Subcutaneous abdominal adipose tissue (tissue), 5 donors: ENCODE data around the gene C11orf97.
"Not testable (repeated sequence)": the region's sequence is repeated elsewhere in the genome, so short reads cannot be mapped to it uniquely, and the experiment has no call there.

ENCODE experiments used
- H3K27ac ChIP-seq: one replicate; pipeline ENCODE4 v1.7.0; 2013; ENCODE audit warnings: low read depth, mild to moderate bottlenecking, inconsistent platforms, low read length, moderate library complexity
- H3K27me3 ChIP-seq, 5 donors: one replicate each; pipeline ENCODE4 v1.7.0; 2013; ENCODE audit warnings: low read length in 5 of 5, inconsistent platforms in 1 of 5; ENCODE audit not compliant: control insufficient read depth in 5 of 5, insufficient read depth in 4 of 5
- H3K36me3 ChIP-seq, 5 donors: one replicate each; pipeline ENCODE4 v1.7.0; 2013; ENCODE audit warnings: low read length in 5 of 5; ENCODE audit not compliant: control insufficient read depth in 5 of 5, insufficient read depth in 5 of 5
- H3K4me1 ChIP-seq, 5 donors: one replicate each; pipeline ENCODE4 v1.7.0; 2013; ENCODE audit warnings: low read length in 5 of 5, mild to moderate bottlenecking in 3 of 5, moderate library complexity in 1 of 5; ENCODE audit not compliant: control insufficient read depth in 5 of 5, insufficient read depth in 5 of 5
- H3K4me3 ChIP-seq, 5 donors: one replicate each; pipeline ENCODE4 v1.7.0; 2013; ENCODE audit warnings: low read length in 5 of 5, low read depth in 1 of 5
- H3K9ac ChIP-seq, 5 donors: one replicate each; pipeline ENCODE4 v1.7.0; 2013; ENCODE audit warnings: low read length in 5 of 5, mild to moderate bottlenecking in 4 of 5, moderate library complexity in 3 of 5
- H3K9me3 ChIP-seq, 5 donors: one replicate each; pipeline ENCODE4 v1.7.0; 2013; ENCODE audit warnings: low read length in 5 of 5; ENCODE audit not compliant: control insufficient read depth in 5 of 5
- donor health status: healthy.
- donor health status: healthy.
- donor health status: healthy.
- donor health status: healthy.
- donor health status: healthy.

C11orf97 gene

DNA sequence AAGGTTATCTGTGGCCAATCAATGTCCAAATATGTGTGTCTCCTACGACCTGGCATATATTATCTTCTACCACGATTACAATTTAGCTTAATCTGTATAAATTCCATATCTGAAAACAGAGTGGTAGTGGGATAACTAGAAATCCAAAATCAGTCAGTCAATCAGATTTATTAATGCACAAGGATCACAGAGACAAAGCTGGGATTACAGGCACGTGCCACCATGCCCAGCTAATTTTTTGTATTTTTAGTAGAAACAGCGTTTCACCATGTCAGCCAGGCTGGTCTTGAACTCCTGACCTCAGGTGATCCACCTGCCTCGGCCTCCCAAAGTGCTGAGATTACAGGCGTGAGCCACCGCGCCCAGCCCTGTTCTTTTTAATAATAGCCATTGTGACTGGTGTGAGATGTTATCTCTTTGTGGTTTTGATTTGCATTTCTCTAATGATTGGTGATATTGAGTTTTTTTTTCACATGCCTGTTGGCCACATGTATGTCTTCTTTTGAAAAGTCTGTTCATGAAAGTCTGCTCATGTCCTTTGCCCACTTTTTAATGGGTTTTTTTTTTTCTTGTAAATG lies 43.6 kb downstream of the C11orf97 start:
- not testable (repeated sequence) for H3K9me3 ChIP-seq, H3K9ac ChIP-seq, H3K4me1 ChIP-seq, H3K36me3 ChIP-seq, H3K27me3 ChIP-seq, H3K27ac ChIP-seq, H3K4me3 ChIP-seq

DNA sequence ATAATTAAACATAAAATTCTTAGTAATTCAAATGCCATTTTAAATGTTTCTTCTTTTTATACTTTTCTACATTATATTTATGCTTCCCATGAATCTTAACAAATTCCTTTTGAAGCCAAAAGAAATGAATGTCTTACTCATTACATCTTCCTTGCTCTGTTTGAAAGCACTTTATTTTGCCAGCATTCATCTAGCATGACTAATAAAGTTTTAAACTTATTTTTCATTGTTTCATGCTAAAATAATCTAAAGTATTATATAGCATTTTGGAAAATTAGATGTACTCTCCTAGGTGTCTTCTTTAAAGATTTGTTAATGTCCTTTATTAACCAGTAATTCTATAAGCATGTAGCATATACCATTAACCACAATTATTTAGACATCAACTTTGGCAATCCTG lies 45.2 kb downstream of the C11orf97 start:
- H3K9ac ChIP-seq = no peak overlapping the region
- H3K4me1 ChIP-seq = no peaks in the 10 kb centered on the region
- no peak overlapping the region for H3K27ac ChIP-seq
- no peaks in the 10 kb centered on the region for H3K36me3 ChIP-seq
- no peak overlapping the region for H3K4me3 ChIP-seq
- no peaks in the 10 kb centered on the region for H3K27me3 ChIP-seq
- no peaks in the 10 kb centered on the region for H3K9me3 ChIP-seq

DNA sequence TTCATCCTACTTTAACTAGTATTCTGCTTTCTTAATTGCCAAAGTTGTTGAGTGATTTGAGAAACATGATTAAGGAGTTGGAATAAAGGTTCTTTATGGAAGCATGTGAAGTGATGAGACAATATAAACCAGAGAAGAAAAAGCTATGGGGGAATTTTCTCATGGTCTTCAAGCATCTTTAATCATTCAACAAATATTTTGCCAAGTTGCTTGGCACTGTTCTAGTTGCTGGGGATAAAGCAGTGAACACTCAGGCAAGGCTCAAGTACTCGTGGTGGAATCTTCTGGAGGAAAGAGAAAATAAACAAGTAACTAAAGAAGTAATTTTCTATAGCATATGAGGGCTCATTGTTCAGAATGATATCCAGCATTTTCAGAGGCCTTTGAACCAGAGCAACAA lies 45.7 kb downstream of the C11orf97 start:
- H3K9ac ChIP-seq = no peak overlapping the region
- H3K4me3 ChIP-seq = no peak overlapping the region
- H3K36me3 ChIP-seq = no peaks in the 10 kb centered on the region
- H3K4me1 ChIP-seq = no peaks in the 10 kb centered on the region
- H3K27ac ChIP-seq = no peak overlapping the region
- H3K27me3 ChIP-seq = no peaks in the 10 kb centered on the region
- no peaks in the 10 kb centered on the region for H3K9me3 ChIP-seq

DNA sequence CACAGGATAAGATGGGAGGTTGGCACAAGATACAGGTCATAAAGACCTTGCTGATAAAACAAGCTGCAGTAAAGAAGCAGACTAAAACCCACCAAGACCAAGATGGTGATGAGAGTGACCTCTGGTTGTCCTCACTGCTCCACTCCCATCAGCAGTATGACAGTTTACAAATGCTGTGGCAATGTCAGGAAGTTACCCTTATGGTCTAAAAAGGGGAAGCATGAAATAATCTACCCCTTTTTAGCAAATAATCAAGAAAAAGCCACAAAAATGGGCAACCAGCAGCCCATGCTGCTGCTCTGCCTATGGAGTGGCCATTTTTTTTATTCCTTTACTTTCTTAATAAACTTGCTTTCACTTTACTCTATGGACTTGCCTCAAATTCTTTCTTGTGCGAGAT lies 46.2 kb downstream of the C11orf97 start:
- H3K27ac ChIP-seq = no peak overlapping the region

DNA sequence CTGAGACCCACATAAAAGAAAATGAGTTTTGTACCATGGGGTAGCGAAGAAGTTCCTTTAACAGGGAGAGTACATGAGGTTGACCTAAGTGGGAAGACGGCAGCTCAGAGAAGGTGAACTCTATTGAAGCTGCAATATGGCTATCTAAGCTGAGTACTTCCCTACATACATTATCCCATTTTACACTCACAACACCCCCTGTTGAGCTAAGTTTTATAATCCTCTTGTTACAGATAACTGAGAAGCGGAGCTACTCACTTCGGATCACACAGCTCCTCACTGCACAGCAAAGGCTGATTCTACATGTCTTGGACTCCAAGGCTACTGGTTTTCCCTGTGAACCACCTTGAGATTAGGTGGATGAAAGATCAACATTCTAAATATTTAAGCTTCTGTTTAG lies 46.7 kb downstream of the C11orf97 start:
- no peak overlapping the region for H3K4me3 ChIP-seq
- no peaks in the 10 kb centered on the region for H3K36me3 ChIP-seq
- H3K27me3 ChIP-seq = no peaks in the 10 kb centered on the region
- H3K27ac ChIP-seq = no peak overlapping the region
- H3K4me1 ChIP-seq = no peaks in the 10 kb centered on the region
- H3K9me3 ChIP-seq = no peaks in the 10 kb centered on the region
- H3K9ac ChIP-seq = no peak overlapping the region

More for the DNA sequence above, 46.2 kb downstream of the C11orf97 start:
- no peaks in the 10 kb centered on the region for H3K9me3 ChIP-seq
- no peaks in the 10 kb centered on the region for H3K4me1 ChIP-seq
- H3K9ac ChIP-seq = no peak overlapping the region
- H3K27me3 ChIP-seq = no peaks in the 10 kb centered on the region
- H3K4me3 ChIP-seq = no peak overlapping the region
- no peaks in the 10 kb centered on the region for H3K36me3 ChIP-seq

DNA sequence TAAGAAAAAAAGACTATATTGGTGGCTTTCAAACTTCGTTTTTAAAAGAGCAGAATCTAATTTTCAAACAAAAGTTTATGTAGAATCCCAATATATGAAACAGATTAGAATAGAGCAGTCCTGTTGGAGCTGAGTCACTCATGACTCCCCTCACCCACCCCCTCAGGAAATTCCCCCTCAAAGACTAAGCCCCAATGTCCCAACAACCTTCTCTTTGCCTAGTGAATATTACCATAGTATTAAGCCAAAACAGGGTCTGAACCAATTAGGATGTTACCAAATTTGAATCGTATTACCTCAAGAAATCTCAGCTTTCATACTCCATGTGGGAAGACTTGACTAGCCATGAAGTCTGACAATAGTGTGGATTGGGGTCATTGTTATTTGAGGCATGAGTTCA lies 47.1 kb downstream of the C11orf97 start:
- Histone ChIP-seq H3K4me1 (no peaks in the 10 kb centered on the region), H3K27ac (no peak overlapping the region), H3K9me3 (no peaks in the 10 kb centered on the region), H3K4me3 (no peak overlapping the region), H3K9ac (no peak overlapping the region), H3K27me3 (no peaks in the 10 kb centered on the region), H3K36me3 (no peaks in the 10 kb centered on the region)

DNA sequence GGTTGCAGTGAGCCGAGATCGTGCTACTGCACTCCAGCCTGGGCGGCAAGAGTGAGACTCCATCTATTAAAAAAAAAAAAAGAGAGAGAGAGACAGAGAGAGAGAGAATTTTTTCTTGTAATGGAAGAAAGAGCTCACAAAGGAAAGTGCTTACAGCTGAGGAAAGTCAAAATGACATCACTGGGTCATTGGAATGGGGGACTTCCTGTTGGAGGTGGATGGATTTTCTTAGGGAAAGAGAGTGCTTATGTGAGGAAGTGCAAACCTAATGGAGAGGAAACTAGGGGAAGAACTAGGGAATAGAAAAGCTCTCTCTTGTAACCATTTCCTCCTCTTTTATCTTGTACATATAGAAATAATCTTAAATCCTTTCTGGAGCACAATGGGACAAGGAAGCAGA lies 48.6 kb downstream of the C11orf97 start:
- Histone ChIP-seq H3K27ac (no peak overlapping the region), H3K4me1 (no peaks in the 10 kb centered on the region), H3K4me3 (no peak overlapping the region), H3K9me3 (no peaks in the 10 kb centered on the region), H3K27me3 (no peaks in the 10 kb centered on the region), H3K36me3 (no peaks in the 10 kb centered on the region), H3K9ac (no peak overlapping the region)

DNA sequence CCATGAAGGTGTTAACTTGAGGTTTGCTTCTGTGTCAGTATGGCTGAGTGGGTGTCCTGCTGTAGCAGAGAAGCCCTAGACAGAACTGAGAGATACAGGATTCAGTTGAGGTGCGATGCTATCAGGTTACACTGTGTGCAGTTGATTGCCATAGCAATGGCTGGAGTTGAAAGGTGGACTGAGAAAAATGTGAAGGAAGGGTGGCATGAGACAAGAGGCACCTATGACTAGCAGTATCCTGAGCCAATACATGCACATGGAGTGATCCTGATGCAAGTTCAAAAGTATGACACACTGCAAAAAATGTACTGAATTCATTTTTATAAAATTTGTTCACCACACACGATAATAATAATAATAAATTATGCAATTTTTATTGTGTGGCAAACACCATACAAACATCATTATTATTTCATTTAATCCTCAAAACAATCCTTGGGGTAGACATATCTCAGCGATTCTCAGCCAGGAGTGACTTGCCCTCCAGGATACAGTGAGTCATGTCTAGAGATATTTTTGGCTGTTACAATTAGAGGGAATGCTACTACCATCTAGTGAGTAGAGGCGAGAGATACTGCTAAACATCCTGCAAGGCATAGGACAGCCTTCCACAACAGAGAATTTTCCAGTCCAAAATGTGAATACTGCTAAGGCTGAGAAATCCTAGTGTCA lies 51.1 kb downstream of the C11orf97 start:
- H3K27ac ChIP-seq = no peak overlapping the region
- H3K9ac ChIP-seq = no peak overlapping the region
- H3K36me3 ChIP-seq = no peaks in the 10 kb centered on the region
- no peaks in the 10 kb centered on the region for H3K9me3 ChIP-seq
- no peaks in the 10 kb centered on the region for H3K27me3 ChIP-seq
- H3K4me1 ChIP-seq = no peaks in the 10 kb centered on the region
- H3K4me3 ChIP-seq = no peak overlapping the region

DNA sequence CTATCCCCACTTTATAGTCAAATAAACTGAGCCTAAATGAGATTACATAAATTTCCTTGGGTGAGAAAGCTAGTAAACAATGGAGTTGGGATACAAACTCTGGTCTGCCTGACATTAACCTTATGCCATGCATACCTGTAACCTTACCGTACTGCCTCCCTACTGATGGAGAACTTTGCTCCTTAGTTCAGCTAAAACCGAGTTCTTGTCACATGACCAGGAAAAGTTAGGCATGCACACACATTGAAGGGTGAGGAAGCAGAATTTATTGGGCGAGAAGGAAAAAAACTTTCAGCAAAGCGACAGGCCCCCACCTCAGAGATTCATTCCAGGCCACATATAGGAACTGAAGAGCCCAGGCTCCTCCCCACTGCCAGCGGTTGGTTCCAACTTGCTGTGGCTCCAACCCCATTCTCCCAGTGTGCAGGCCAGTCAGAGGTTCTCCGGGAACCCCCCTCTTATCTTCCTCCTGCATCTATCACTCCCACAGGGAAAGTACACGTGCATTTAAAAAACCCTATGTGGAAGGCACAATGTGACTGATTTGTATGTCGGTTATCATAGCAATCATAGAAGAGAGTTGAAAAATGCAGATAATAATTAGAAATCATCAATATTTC lies 51.7 kb downstream of the C11orf97 start:
- Histone ChIP-seq H3K4me3 (no peak overlapping the region), H3K27me3 (no peaks in the 10 kb centered on the region), H3K4me1 (no peaks in the 10 kb centered on the region), H3K9ac (no peak overlapping the region), H3K9me3 (no peaks in the 10 kb centered on the region), H3K36me3 (no peaks in the 10 kb centered on the region), H3K27ac (no peak overlapping the region)

DNA sequence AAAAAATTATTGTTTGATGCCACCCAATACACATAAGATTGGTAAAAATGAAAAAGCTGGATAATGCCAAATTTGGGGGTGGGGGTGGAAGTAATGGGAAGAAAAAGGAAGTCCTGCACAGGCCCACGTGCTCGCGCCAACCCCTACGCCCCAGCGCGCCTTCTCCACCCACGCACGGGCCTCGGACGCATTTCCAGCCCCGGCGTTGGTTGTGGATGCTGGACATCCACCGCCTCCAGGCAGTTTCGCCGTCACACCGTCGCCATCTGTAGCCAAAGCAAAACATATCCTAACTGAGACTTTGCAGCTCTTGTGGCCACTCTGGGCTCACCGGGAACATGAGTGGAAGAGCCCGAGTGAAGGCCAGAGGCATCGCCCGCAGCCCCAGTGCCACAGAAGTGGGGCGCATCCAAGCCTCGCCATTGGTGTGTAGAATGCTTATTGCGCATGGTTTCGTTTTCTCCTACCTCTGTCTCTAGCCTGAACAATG lies 55.0 kb downstream of the C11orf97 start, which contains the start of gene PIWIL4:
TSS of gene PIWIL4 (plus strand) at position 188 of the 490 bp plus-strand sequence. CDS start at position 339, 151 bp downstream.
- no peak within 1 kb of the TSS for H3K27ac ChIP-seq
- no peaks in the 10 kb centered on the region for H3K36me3 ChIP-seq
- no peak within 1 kb of the TSS for H3K4me3 ChIP-seq
- H3K4me1 ChIP-seq = no peaks in the 10 kb centered on the region
- H3K27me3 ChIP-seq = no peaks in the 10 kb centered on the region
- H3K9ac ChIP-seq = no peak within 1 kb of the TSS
- no peaks in the 10 kb centered on the region for H3K9me3 ChIP-seq
